CD4-positive, CD25-positive, alpha-beta regulatory T cell (primary cell): ENCODE results near the gene SPACA7. TPM values are rescaled to one million over a fixed set of nuclear protein-coding genes. Genes with fewer than 3 reads are reported as not detected.

Experiments used
- ATAC-seq, 2 donors: fragments of 150-1000 bp; cut with Tn5 transposase; one replicate each; pipeline ENCODE4 v1.10.0; 2021; ENCODE audit warnings: low read depth in 2 of 2, moderate number of reproducible peaks in 2 of 2, moderate library complexity in 1 of 2
- DNase-seq, 3 donors: peaks; one replicate each; pipeline versions ENCODE4 v3.0.0 to v3.0.0-alpha.2; 2012 to 2022; ENCODE audit warnings: mixed read lengths in 1 of 3
- H3K27ac ChIP-seq: one replicate; pipeline ENCODE4 v1.7.0; 2013; ENCODE audit warnings: mild to moderate bottlenecking, low read length; ENCODE audit not compliant: insufficient read depth, poor library complexity, severe bottlenecking
- H3K27me3 ChIP-seq: one replicate; pipeline ENCODE4 v1.7.0; 2013; ENCODE audit warnings: low read length; ENCODE audit not compliant: control insufficient read depth, insufficient read depth
- H3K36me3 ChIP-seq: one replicate; pipeline ENCODE4 v1.7.0; 2013; ENCODE audit warnings: mild to moderate bottlenecking, low read length, moderate library complexity; ENCODE audit not compliant: control insufficient read depth, insufficient read depth
- H3K4me1 ChIP-seq: 2 replicates; pipeline ENCODE4 v1.7.0; 2013; ENCODE audit warnings: mild to moderate bottlenecking, low read length; ENCODE audit not compliant: insufficient read depth, control insufficient read depth, poor library complexity, severe bottlenecking
- H3K4me3 ChIP-seq: one replicate; pipeline ENCODE4 v1.7.0; 2013; ENCODE audit warnings: low read depth, mild to moderate bottlenecking, low read length, moderate library complexity
- H3K9me3 ChIP-seq, 2 experiments: 1 replicate in 1 of 2; 2 replicates in 1 of 2; pipeline ENCODE4 v1.7.0; 2013; ENCODE audit warnings: low read length in 2 of 2, mild to moderate bottlenecking in 1 of 2, moderate library complexity in 1 of 2; ENCODE audit not compliant: control insufficient read depth in 2 of 2
- H3K27ac Mint-ChIP-seq, 3 donors: one replicate each; pipeline ENCODE4 v1.8.0; 2020 to 2022; ENCODE audit warnings: mild to moderate bottlenecking in 3 of 3, mixed read lengths in 3 of 3, moderate library complexity in 2 of 3
- H3K27me3 Mint-ChIP-seq: one replicate; pipeline ENCODE4 v1.8.0; 2022; ENCODE audit warnings: mild to moderate bottlenecking, mixed read lengths
- H3K36me3 Mint-ChIP-seq: one replicate; pipeline ENCODE4 v1.8.0; 2020; ENCODE audit warnings: mixed read lengths
- H3K4me1 Mint-ChIP-seq, 4 donors: one replicate each; pipeline ENCODE4 v1.8.0; 2020 to 2022; ENCODE audit warnings: mixed read lengths in 4 of 4, mild to moderate bottlenecking in 1 of 4
- H3K4me3 Mint-ChIP-seq, 4 donors: one replicate each; pipeline ENCODE4 v1.8.0; 2020 to 2022; ENCODE audit warnings: mild to moderate bottlenecking in 4 of 4, mixed read lengths in 4 of 4, moderate library complexity in 3 of 4
- H3K9me3 Mint-ChIP-seq, 7 donors: one replicate each; pipeline ENCODE4 v1.8.0; 2020 to 2022; ENCODE audit warnings: mixed read lengths in 7 of 7, mild to moderate bottlenecking in 3 of 7, moderate library complexity in 2 of 7
- polyA plus RNA-seq, 4 donors: library from polyadenylated mRNA; unstranded; fragments of 300-500 nt; fragmentation: Illumina TruSeq; gene quantifications; one replicate each; pipeline ENCODE4 v1.2.3, GENCODE V29; 2021
- total RNA-seq: library from RNA; stranded (reverse); gene quantifications from one replicate; pipeline ENCODE4 v1.2.3, GENCODE V29; 2022

SPACA7 gene
- total and polyA plus RNA-seq, 5 donors from 2014 or later = not detected

GRCh38 chr13:112345826-112346172 is 30.4 kb upstream of the SPACA7 start:
- Histone ChIP-seq H3K9me3 (no peaks in the 10 kb centered on the region), H3K4me3 (no peak overlapping the region), H3K27me3 (peaks cover 7% of the 10 kb centered on the region), H3K4me1 (no peaks in the 10 kb centered on the region), H3K27ac (no peak overlapping the region), H3K36me3 (no peaks in the 10 kb centered on the region)
- Mint-ChIP-seq H3K27me3 (peaks cover 21% of the 10 kb centered on the region), H3K9me3 (peaks cover 0 to 1% (median 0%) of the 10 kb centered on the region in 7 donors), H3K4me1 (peaks cover 0 to 3% (median 0%) of the 10 kb centered on the region in 4 donors), H3K27ac (no peak overlapping the region), H3K36me3 (no peaks in the 10 kb centered on the region), H3K4me3 (no peak overlapping the region)
- ATAC-seq (no peak), DNase-seq (no peak)

DNA sequence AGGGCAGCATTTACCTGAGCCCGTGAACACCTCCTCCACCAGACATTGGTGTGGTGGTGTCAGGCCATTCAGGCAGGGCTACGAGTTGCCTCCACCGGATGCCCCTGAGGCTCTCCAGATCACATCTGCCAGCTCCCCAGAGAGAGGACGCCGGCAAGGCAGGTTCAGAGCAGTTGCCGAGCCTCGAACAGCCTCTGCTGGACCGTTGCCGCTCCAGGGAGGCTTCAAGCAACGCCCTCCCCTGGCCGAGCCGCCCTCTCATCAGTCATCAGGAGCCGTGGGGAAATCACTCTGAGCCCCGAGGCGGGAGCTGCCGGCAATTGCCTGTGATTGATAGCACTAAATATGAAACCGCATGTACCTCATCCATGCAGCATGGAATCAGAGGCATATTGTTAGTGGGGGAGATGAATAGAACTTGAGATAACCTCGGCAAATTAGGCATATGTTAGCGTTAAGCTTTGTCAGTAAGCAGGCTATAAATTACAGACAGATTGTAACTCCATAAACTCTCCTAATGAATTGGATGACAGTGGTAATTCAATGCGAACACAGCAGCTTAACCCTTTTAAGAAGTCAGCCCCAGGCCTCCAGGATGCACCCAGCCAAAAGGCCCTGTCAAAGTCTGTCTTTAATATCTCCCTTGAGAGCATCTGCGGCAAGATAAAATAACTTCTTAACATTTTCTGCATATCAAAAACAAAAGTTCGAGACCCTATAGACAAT is 29.8 kb upstream of the SPACA7 start:
- Mint-ChIP-seq H3K27me3 (peaks cover 21% of the 10 kb centered on the region), H3K27ac (no peak overlapping the region), H3K4me3 (no peak overlapping the region), H3K9me3 (peaks cover 0 to 1% (median 0%) of the 10 kb centered on the region in 7 donors), H3K4me1 (peaks cover 0 to 3% (median 0%) of the 10 kb centered on the region in 4 donors), H3K36me3 (no peaks in the 10 kb centered on the region)
- ATAC-seq (no peak), DNase-seq (no peak)
- Histone ChIP-seq H3K27me3 (peaks cover 7% of the 10 kb centered on the region), H3K27ac (no peak overlapping the region), H3K4me3 (no peak overlapping the region), H3K4me1 (no peaks in the 10 kb centered on the region), H3K36me3 (no peaks in the 10 kb centered on the region), H3K9me3 (no peaks in the 10 kb centered on the region)

DNA sequence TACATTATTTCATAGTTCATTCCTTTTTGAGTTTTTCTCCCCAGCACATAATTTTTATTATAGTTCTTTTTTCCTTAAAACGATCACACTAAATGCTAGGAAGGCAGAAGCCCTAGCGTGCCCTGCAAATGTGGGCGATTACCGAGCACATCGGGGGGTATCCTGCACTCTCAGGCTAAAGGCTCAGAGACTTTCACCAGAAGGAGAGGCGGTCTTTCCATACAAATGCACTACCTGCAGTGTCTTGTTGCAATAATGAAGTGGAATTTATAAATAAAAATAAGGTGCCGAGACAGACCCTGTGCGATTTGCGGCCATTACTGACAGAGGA is 29.3 kb upstream of the SPACA7 start:
- H3K4me3 Mint-ChIP-seq = no peak overlapping the region
- no peak for DNase-seq
- Histone ChIP-seq H3K4me3 (no peak overlapping the region), H3K9me3 (no peaks in the 10 kb centered on the region), H3K27ac (no peak overlapping the region), H3K4me1 (no peaks in the 10 kb centered on the region), H3K27me3 (peaks cover 7% of the 10 kb centered on the region), H3K36me3 (no peaks in the 10 kb centered on the region)
- no peaks in the 10 kb centered on the region for H3K36me3 Mint-ChIP-seq
- peaks cover 0 to 3% (median 0%) of the 10 kb centered on the region in 4 donors for H3K4me1 Mint-ChIP-seq
- ATAC-seq = no peak
- H3K27me3 Mint-ChIP-seq = peaks cover 21% of the 10 kb centered on the region
- no peak overlapping the region for H3K27ac Mint-ChIP-seq
- peaks cover 0 to 1% (median 0%) of the 10 kb centered on the region in 7 donors for H3K9me3 Mint-ChIP-seq

- no peak overlapping the region for H3K27ac Mint-ChIP-seq
- Histone ChIP-seq H3K27me3 (peaks cover 7% of the 10 kb centered on the region), H3K9me3 (no peaks in the 10 kb centered on the region), H3K4me1 (no peaks in the 10 kb centered on the region), H3K36me3 (no peaks in the 10 kb centered on the region), H3K27ac (no peak overlapping the region), H3K4me3 (no peak overlapping the region)
- DNase-seq (no peak), ATAC-seq (no peak)
- peaks cover 0 to 3% (median 0%) of the 10 kb centered on the region in 4 donors for H3K4me1 Mint-ChIP-seq
- H3K4me3 Mint-ChIP-seq = no peak overlapping the region
- H3K36me3 Mint-ChIP-seq = no peaks in the 10 kb centered on the region
- H3K27me3 Mint-ChIP-seq = peaks cover 21% of the 10 kb centered on the region
- peaks cover 0 to 1% (median 0%) of the 10 kb centered on the region in 7 donors for H3K9me3 Mint-ChIP-seq
Observed at GRCh38 chr13:112347986-112348385, 28.2 kb upstream of the SPACA7 start.

DNA sequence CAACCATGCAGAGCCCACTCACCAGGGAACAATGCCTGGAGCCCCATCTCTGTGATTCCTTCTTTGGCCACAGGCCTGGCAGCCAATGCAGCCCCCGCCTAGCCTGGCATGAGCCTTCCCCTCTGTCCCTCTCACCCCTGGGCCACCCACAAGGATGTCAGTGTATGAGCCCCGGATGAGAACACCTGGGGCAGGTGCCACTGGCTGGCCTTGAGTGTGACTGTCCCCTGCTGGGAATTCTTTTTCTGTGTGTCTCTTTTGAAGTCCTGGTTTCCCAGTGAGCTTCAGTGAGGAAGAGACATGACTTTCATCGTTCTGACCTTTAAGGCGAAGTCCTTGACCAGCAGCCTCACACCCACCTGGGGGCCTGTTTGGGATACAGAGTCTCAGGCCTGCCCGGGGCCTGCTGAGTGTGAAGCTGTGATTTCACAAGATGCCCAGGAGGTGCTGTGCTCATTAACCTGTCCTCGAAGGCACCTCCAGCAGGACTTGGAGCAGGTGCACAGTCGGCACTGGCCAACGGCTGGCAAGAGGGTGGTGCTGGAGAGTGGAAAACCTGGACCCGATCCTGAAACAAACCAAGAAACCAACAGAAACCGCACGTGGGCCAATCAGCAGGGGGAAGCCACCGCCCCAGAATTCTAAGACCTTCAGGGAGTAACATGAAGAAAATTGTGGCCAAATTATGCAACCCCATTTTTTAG is 27.4 kb upstream of the SPACA7 start:
- Mint-ChIP-seq H3K4me3 (no peak overlapping the region), H3K36me3 (no peaks in the 10 kb centered on the region), H3K4me1 (peaks cover 0 to 3% (median 0%) of the 10 kb centered on the region in 4 donors), H3K9me3 (peaks cover 0 to 1% (median 0%) of the 10 kb centered on the region in 7 donors), H3K27me3 (peaks cover 21% of the 10 kb centered on the region), H3K27ac (no peak overlapping the region)
- Histone ChIP-seq H3K4me3 (no peak overlapping the region), H3K36me3 (no peaks in the 10 kb centered on the region), H3K4me1 (no peaks in the 10 kb centered on the region), H3K27me3 (peaks cover 7% of the 10 kb centered on the region), H3K27ac (no peak overlapping the region), H3K9me3 (no peaks in the 10 kb centered on the region)
- no peak for ATAC-seq
- DNase-seq = no peak

GRCh38 chr13:112349681-112350080 is 26.5 kb upstream of the SPACA7 start:
- no peaks in the 10 kb centered on the region for H3K4me1 ChIP-seq
- H3K4me1 Mint-ChIP-seq = peaks cover 0 to 3% (median 0%) of the 10 kb centered on the region in 4 donors
- H3K27me3 Mint-ChIP-seq = peaks cover 21% of the 10 kb centered on the region
- no peak overlapping the region for H3K4me3 ChIP-seq
- no peaks in the 10 kb centered on the region for H3K9me3 ChIP-seq
- H3K27ac ChIP-seq = no peak overlapping the region
- no peak for ATAC-seq
- DNase-seq = no peak
- H3K9me3 Mint-ChIP-seq = peaks cover 0 to 1% (median 0%) of the 10 kb centered on the region in 7 donors
- no peak overlapping the region for H3K4me3 Mint-ChIP-seq
- no peak overlapping the region for H3K27ac Mint-ChIP-seq
- peaks cover 7% of the 10 kb centered on the region for H3K27me3 ChIP-seq
- no peaks in the 10 kb centered on the region for H3K36me3 ChIP-seq
- H3K36me3 Mint-ChIP-seq = no peaks in the 10 kb centered on the region

- Histone ChIP-seq H3K27ac (no peak overlapping the region), H3K27me3 (peaks cover 7% of the 10 kb centered on the region), H3K4me3 (no peak overlapping the region), H3K9me3 (no peaks in the 10 kb centered on the region), H3K36me3 (no peaks in the 10 kb centered on the region), H3K4me1 (no peaks in the 10 kb centered on the region)
- no peak overlapping the region for H3K4me3 Mint-ChIP-seq
- no peaks in the 10 kb centered on the region for H3K36me3 Mint-ChIP-seq
- H3K27ac Mint-ChIP-seq = no peak overlapping the region
- peaks cover 0 to 3% (median 0%) of the 10 kb centered on the region in 4 donors for H3K4me1 Mint-ChIP-seq
- peaks cover 0 to 1% (median 0%) of the 10 kb centered on the region in 7 donors for H3K9me3 Mint-ChIP-seq
- ATAC-seq (no peak), DNase-seq (no peak)
- H3K27me3 Mint-ChIP-seq = peaks cover 19% of the 10 kb centered on the region
Observed at GRCh38 chr13:112350300-112350699, 25.9 kb upstream of the SPACA7 start.
